Breast epithelium (tissue), 4 donors: ENCODE results near the gene NOC3L. TPM values are rescaled to one million over a fixed set of nuclear protein-coding genes. Genes with fewer than 3 reads are reported as not detected.
"Not testable (repeated sequence)": the region's sequence is repeated elsewhere in the genome, so short reads cannot be mapped to it uniquely, and the experiment has no call there.

Source experiments
- DNase-seq, 2 donors: peaks; one replicate each; pipeline ENCODE4 v3.0.0-alpha.2; 2019; ENCODE audit warnings: low spot score in 2 of 2
- H3K27ac ChIP-seq, 2 donors: fragments of 200-600 bp; sonication (generic) in 1 of 2; one replicate each; pipeline ENCODE4 v1.5.1; 2016 to 2019; ENCODE audit warnings: mild to moderate bottlenecking in 1 of 2
- H3K27me3 ChIP-seq, 2 donors: fragments of 200-600 bp; sonication (generic) in 1 of 2; one replicate each; pipeline versions ENCODE4 v1.5.1 to v1.6.0; 2017 to 2019; ENCODE audit warnings: control low read depth in 1 of 2, mild to moderate bottlenecking in 1 of 2
- H3K36me3 ChIP-seq: fragments of 200-600 bp; one replicate; pipeline ENCODE4 v1.5.1; 2019
- H3K4me1 ChIP-seq, 2 donors: fragments of 200-600 bp; sonication (generic); one replicate each; pipeline ENCODE4 v1.5.1; 2016 to 2019; ENCODE audit warnings: control low read depth in 1 of 2
- H3K4me3 ChIP-seq, 3 donors: fragments of 200-600 bp; sonication (generic); 1 replicate in 2 of 3; 2 replicates in 1 of 3; pipeline ENCODE4 v1.5.1; 2016 to 2019; ENCODE audit warnings: mild to moderate bottlenecking in 3 of 3, moderate library complexity in 2 of 3
- H3K9me3 ChIP-seq, 2 donors: fragments of 200-600 bp; sonication (generic) in 1 of 2; one replicate each; pipeline ENCODE4 v1.5.1; 2016 to 2019; ENCODE audit warnings: control low read depth in 1 of 2
- POLR2A ChIP-seq: fragments of 450-650 bp; IDR thresholded peaks from one replicate; pipeline ENCODE4 v1.6.1; 2016; ENCODE audit warnings: antibody characterized with exemption, mild to moderate bottlenecking, moderate library complexity
- POLR2AphosphoS5 ChIP-seq, 3 donors: sonication (generic); formaldehyde crosslinking; IDR thresholded peaks; one replicate each; pipeline ENCODE4 v1.6.1; 2017; ENCODE audit warnings: antibody characterized with exemption in 3 of 3
- intact Hi-C: fragments of 100-400 bp; cut with DNase I; formaldehyde crosslinking; loops from one replicate; pipeline ENCODE4 v1.15.1; 2023; ENCODE audit warnings: low total_unique reads
- total RNA-seq, 3 donors: library from RNA; depleted of rRNA; stranded (reverse); fragments of >200 nt; gene quantifications; one replicate each; pipeline ENCODE4 v1.1.0, GENCODE V29; 2016
- TF ChIP-seq, protein P1 (sequence below), 3 donors: fragments of 450-650 bp; IDR thresholded peaks; one replicate each; pipeline ENCODE4 v1.5.1; 2016 to 2017; ENCODE audit warnings: antibody characterized with exemption in 3 of 3, mild to moderate bottlenecking in 3 of 3, moderate library complexity in 3 of 3

The NOC3L gene
- total RNA-seq, 3 donors from 2014 or later, result 14.9 to 26.2 (median 25.6) TPM

DNA sequence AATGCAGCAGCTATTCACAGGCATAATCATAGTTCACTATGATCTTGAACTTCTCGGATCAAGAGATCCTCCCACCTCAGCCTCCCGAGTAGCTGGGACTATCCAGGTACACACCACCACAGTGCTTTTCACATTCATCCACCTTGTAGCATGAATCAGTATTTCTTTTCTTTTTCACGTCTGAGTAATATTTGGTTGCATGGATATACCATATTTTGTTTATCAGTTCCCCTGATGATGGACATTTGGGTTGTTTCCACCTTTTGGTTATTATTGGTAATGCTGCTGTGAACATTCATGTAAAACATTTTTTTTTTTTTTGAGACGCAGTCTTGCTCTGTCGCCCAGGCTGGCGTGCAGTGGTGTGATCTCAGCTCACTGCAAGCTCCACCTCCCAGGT lies 36.0 kb upstream of the NOC3L start:
- Histone ChIP-seq H3K27ac (no peak overlapping the region), H3K36me3 (no peaks in the 10 kb centered on the region), H3K9me3 (no peaks in the 10 kb centered on the region), H3K27me3 (no peaks in the 10 kb centered on the region), H3K4me3 (no peak overlapping the region), H3K4me1 (no peaks in the 10 kb centered on the region)
- TF ChIP-seq POLR2AphosphoS5 (IDR thresholded peaks at IDR 0.05) (no peak), POLR2A (no peak)
- TF ChIP-seq, protein P1, sequence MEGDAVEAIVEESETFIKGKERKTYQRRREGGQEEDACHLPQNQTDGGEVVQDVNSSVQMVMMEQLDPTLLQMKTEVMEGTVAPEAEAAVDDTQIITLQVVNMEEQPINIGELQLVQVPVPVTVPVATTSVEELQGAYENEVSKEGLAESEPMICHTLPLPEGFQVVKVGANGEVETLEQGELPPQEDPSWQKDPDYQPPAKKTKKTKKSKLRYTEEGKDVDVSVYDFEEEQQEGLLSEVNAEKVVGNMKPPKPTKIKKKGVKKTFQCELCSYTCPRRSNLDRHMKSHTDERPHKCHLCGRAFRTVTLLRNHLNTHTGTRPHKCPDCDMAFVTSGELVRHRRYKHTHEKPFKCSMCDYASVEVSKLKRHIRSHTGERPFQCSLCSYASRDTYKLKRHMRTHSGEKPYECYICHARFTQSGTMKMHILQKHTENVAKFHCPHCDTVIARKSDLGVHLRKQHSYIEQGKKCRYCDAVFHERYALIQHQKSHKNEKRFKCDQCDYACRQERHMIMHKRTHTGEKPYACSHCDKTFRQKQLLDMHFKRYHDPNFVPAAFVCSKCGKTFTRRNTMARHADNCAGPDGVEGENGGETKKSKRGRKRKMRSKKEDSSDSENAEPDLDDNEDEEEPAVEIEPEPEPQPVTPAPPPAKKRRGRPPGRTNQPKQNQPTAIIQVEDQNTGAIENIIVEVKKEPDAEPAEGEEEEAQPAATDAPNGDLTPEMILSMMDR (IDR thresholded peaks at IDR 0.05), result no peak
- intact Hi-C loops, result no loop called here
- DNase-seq, result no peak

DNA sequence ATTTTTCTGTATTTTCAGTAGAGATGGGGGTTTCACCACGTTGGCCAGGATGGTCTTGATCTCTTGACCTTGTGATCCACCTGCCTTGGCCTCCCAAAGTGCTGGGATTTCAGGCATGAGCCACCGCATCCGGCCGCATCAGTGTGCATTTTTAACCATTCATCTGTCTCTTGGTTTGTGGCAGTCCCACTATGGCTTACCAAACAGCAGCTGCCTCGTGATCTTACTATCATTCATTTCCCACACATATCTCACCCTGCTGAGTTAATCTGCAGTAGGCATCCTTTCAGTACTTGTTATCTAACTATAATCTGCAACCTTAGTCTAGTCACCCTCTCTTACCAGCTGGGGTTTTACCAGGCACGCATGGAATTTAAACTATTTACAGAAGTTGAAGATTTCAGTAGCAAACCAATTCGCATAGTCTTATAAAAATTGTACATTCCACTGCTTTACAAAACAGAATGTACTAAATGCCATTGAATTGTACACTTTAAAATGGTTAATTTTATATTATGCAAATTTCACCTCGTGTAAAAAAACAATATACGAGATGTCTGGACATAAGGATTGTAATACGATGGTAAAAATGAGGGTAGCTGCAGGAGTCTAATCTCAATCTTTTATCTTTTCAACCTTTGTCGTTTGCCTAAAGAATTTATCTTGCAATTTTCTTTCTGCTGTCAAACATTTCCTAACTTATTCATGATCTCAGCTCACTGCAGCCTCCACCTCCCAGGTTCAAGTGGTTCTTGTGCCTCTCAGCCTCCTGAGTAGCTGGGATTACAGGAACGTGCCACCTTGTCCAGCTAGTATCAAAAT lies 35.0 kb upstream of the NOC3L start:
- TF ChIP-seq POLR2AphosphoS5 (IDR thresholded peaks at IDR 0.05) (no peak), POLR2A (no peak)
- TF ChIP-seq, protein P1 (IDR thresholded peaks at IDR 0.05), result no peak
- no peaks in the 10 kb centered on the region for H3K9me3 ChIP-seq
- no peak overlapping the region for H3K27ac ChIP-seq
- intact Hi-C loops, result no loop called here
- no peaks in the 10 kb centered on the region for H3K27me3 ChIP-seq
- H3K36me3 ChIP-seq, result no peaks in the 10 kb centered on the region
- H3K4me3 ChIP-seq, result no peak overlapping the region
- no peaks in the 10 kb centered on the region for H3K4me1 ChIP-seq
- DNase-seq, result no peak

DNA sequence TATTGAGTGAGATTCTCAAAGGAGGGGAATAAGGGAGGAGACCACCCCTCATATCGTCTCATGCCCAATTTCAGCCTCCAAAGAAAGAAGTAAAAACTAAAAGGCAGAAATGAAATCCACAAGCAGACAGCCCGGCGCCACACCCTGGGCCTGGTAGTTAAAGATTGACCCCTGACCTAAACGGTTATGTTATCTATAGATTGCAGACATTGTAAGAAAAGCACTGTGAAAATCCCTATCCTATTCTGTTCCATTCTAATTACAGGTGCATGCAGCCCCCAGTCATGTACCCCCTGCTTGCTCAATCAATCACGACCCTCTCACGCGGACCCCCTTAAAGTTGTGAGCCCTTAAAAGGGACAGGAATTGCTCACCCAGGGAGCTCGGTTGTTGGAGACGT lies 29.4 kb upstream of the NOC3L start:
- H3K4me1 ChIP-seq, H3K27me3 ChIP-seq, H3K4me3 ChIP-seq, H3K36me3 ChIP-seq, intact Hi-C loops, H3K9me3 ChIP-seq, H3K27ac ChIP-seq, DNase-seq: not testable (repeated sequence)

DNA sequence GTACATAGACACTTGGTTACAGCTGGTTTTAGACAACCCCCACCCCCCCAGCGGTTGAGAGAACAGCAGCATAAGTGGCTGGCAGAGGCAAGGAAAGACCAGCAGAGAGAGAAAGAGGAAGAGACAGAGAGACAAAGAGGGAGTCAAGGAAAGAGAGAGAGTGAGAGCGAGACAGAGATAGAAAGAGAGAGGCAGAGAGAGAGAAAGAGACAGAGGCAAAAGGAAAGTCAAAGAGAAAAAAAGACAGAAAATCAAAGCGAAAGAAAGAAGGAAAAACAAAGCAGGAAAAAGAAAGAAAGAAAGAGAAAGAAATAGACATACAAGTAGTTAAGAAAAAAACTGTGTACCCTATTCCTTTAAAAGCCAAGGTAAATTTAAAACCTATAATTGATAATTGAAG lies 23.0 kb upstream of the NOC3L start:
- not testable (repeated sequence) for DNase-seq

DNA sequence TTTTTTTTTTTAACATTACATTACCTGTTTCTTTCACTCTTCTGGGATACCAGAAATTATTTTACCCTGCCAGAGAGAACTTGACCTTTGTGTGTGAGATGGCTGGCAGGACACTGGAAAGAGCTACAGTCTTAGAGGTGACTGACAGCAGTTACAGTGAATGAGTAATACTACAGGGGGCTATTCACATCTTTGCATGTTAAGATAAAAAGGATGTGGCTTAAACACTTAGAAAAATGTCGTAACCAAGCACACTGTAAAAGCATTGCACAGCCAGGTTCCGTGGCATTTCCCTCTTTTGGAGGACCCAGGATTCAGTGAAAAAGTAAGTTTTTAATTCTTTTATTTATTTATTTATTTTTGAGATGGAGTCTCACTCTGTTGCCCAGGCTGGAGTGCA lies 20.8 kb upstream of the NOC3L start:
- TF ChIP-seq, protein P1 (IDR thresholded peaks at IDR 0.05), result no peak
- TF ChIP-seq POLR2A, result no peak

More for the DNA sequence above, 23.0 kb upstream of the NOC3L start:
- H3K4me1 ChIP-seq, H3K27me3 ChIP-seq, H3K36me3 ChIP-seq, H3K9me3 ChIP-seq, intact Hi-C loops, H3K27ac ChIP-seq, H3K4me3 ChIP-seq: not testable (repeated sequence)

DNA sequence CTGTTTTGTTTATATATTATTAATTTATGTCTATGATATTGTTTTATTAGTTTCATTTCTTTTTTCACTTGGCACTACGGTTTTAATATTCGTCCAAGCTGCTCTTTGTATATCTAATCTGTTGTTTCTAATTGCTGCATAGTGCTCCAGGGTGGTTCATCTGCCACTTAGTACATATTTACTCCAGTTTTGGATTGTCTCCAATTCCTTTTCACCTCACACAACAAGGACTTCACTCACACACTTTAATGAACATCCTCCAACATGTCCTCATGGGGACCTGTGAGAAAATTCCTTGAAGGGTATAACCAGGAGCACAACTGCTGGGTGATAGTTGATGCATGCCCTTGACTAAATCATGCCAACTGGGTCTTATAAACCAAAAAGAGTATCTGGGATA lies 14.1 kb upstream of the NOC3L start:
- Histone ChIP-seq H3K9me3 (no peaks in the 10 kb centered on the region), H3K4me1 (no peaks in the 10 kb centered on the region), H3K36me3 (no peaks in the 10 kb centered on the region), H3K27ac (no peak overlapping the region), H3K4me3 (no peak overlapping the region), H3K27me3 (no peaks in the 10 kb centered on the region)
- TF ChIP-seq, protein P1 (IDR thresholded peaks at IDR 0.05), result no peak
- TF ChIP-seq POLR2A, result no peak
- TF ChIP-seq POLR2AphosphoS5 (IDR thresholded peaks at IDR 0.05), result no peak
- DNase-seq, result no peak
- intact Hi-C loops, result no loop called here

More for the DNA sequence above, 20.8 kb upstream of the NOC3L start:
- no peak overlapping the region for H3K4me3 ChIP-seq
- H3K36me3 ChIP-seq, result no peaks in the 10 kb centered on the region
- no peak overlapping the region for H3K27ac ChIP-seq
- DNase-seq, result no peak
- no peaks in the 10 kb centered on the region for H3K27me3 ChIP-seq
- H3K4me1 ChIP-seq, result no peaks in the 10 kb centered on the region
- intact Hi-C loops, result no loop called here
- H3K9me3 ChIP-seq, result no peaks in the 10 kb centered on the region
